BE2C (cell line): ENCODE data around the gene MYO5B.

Source experiments
- DNase-seq: peaks from one replicate; pipeline ENCODE4 v3.0.0-alpha.2; 2020
- H3K27me3 ChIP-seq: fragments of 250-450 bp; sonication (Bioruptor Pico); 2 replicates; pipeline ENCODE4 v1.5.1; 2020; ENCODE audit warnings: mild to moderate bottlenecking
- H3K36me3 ChIP-seq: fragments of 250-450 bp; sonication (Bioruptor Pico); 2 replicates; pipeline ENCODE4 v1.5.1; 2020; ENCODE audit warnings: mild to moderate bottlenecking
- H3K4me1 ChIP-seq: fragments of 250-450 bp; sonication (Bioruptor Pico); 2 replicates; pipeline ENCODE4 v1.5.1; 2020
- H3K4me3 ChIP-seq: 2 replicates; pipeline ENCODE4 v1.5.1; 2011; ENCODE audit warnings: low read depth, low read length
- H3K9me3 ChIP-seq: fragments of 250-450 bp; sonication (Bioruptor Pico); 2 replicates; pipeline ENCODE4 v1.5.1; 2020
- CTCF ChIP-seq: IDR thresholded peaks from 2 replicates; pipeline ENCODE4 v1.5.1; 2012; ENCODE audit warnings: mild to moderate bottlenecking, low read depth, low read length

The MYO5B gene

DNA sequence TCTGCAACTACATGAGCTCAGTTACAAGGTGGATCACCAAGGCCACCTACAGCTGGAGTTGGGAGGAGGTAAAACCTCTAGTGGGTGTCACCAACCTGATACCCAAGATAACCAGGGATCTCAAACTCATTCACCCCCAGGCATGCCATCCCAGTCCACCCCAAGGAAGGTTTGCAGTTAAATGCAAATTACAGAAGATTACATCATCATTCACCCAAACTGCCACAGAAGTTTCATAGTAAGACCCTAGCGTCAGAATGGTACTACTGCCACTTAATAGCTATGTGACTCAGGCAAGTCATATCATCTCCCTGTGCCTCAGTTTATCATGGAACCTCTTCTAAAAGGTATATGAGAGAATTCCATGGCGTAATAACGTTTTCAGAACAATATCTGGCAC lies 111.2 kb downstream of the MYO5B start:
- no peaks in the 10 kb centered on the region for H3K9me3 ChIP-seq
- H3K27me3 ChIP-seq = no peaks in the 10 kb centered on the region
- H3K4me3 ChIP-seq = no peak overlapping the region
- no peaks in the 10 kb centered on the region for H3K4me1 ChIP-seq
- H3K36me3 ChIP-seq = no peaks in the 10 kb centered on the region
- no peak for TF ChIP-seq CTCF
- no peak for DNase-seq

GRCh38 chr18:50080932-50081560 lies 113.9 kb downstream of the MYO5B start:
- Histone ChIP-seq H3K27me3 (no peaks in the 10 kb centered on the region), H3K4me3 (no peak overlapping the region), H3K4me1 (no peaks in the 10 kb centered on the region), H3K36me3 (no peaks in the 10 kb centered on the region), H3K9me3 (no peaks in the 10 kb centered on the region)
- DNase-seq = no peak
- no peak for TF ChIP-seq CTCF

DNA sequence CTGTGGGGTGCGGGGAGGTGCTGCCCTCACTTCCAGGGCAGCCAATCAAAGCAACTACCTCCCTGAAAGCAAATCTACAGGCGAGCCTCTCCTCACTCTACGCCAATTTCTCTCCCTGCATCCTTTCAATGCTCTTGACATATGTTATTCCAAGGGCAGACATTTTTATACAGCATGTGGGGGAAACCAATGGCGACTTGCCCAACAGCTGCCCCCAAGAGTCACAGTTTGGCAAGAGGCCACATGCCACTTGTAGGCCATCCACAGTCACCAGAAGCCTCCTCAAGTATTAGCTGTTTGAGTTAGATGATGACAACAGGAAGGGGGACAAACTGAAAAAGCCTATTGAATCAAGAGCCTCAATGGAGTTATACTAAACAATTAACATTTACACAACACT lies 114.6 kb downstream of the MYO5B start:
- Histone ChIP-seq H3K27me3 (no peaks in the 10 kb centered on the region), H3K9me3 (no peaks in the 10 kb centered on the region), H3K36me3 (no peaks in the 10 kb centered on the region), H3K4me1 (no peaks in the 10 kb centered on the region), H3K4me3 (no peak overlapping the region)
- no peak for TF ChIP-seq CTCF
- no peak for DNase-seq

GRCh38 chr18:50079571-50080295 lies 115.2 kb downstream of the MYO5B start:
- Histone ChIP-seq H3K27me3 (no peaks in the 10 kb centered on the region), H3K4me1 (no peaks in the 10 kb centered on the region), H3K36me3 (no peaks in the 10 kb centered on the region), H3K9me3 (no peaks in the 10 kb centered on the region), H3K4me3 (no peak overlapping the region)
- no peak for DNase-seq
- TF ChIP-seq CTCF = no peak

GRCh38 chr18:50076277-50076676 lies 118.7 kb downstream of the MYO5B start:
- H3K27me3 ChIP-seq = no peaks in the 10 kb centered on the region
- H3K4me3 ChIP-seq = no peak overlapping the region
- no peaks in the 10 kb centered on the region for H3K36me3 ChIP-seq
- no peaks in the 10 kb centered on the region for H3K9me3 ChIP-seq
- no peaks in the 10 kb centered on the region for H3K4me1 ChIP-seq
- TF ChIP-seq CTCF = no peak
- no peak for DNase-seq

- no peaks in the 10 kb centered on the region for H3K4me1 ChIP-seq
Measured at GRCh38 chr18:50075772-50076171, 119.2 kb downstream of the MYO5B start.

More at GRCh38 chr18:50075772-50076171, 119.2 kb downstream of the MYO5B start:
- Histone ChIP-seq H3K4me3 (no peak overlapping the region), H3K36me3 (no peaks in the 10 kb centered on the region), H3K27me3 (no peaks in the 10 kb centered on the region), H3K9me3 (no peaks in the 10 kb centered on the region)
- DNase-seq = no peak
- TF ChIP-seq CTCF = no peak
